HG03159 (cell line): Measurements from ENCODE around the gene CFAP54.
"Not testable (repeated sequence)": the region's sequence is repeated elsewhere in the genome, so short reads cannot be mapped to it uniquely, and the experiment has no call there.

Source experiments
- ATAC-seq: cut with Tn5 transposase; IDR thresholded peaks from one replicate; pipeline ENCODE4 v1.9.1; 2021; ENCODE audit warnings: mild to moderate bottlenecking, moderate library complexity; ENCODE audit not compliant: unreplicated experiment

Gene CFAP54

GRCh38 chr12:96719660-96720362 lies 230.4 kb downstream of the CFAP54 start:
- ATAC-seq, result peak; percentile 93

DNA sequence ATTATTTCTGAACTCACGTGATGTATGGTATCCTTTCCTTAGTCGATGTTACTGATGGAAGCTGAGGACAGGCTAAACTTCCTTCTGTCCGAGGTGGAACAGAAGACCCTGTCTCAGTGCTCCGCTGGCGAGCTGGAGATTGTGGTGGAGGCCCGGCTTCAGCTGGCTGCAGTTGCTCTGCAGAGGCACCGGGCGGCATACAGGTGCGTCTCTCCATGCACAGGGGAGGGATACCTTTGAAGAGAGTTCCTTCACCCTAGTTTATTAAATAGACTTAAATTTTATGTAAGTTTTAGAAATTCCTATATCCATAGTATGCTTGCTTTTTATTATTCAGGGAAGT lies 231.0 kb downstream of the CFAP54 start:
- ATAC-seq, result peak; percentile 77

GRCh38 chr12:96729466-96729865 lies 240.1 kb downstream of the CFAP54 start:
- not testable (repeated sequence) for ATAC-seq

DNA sequence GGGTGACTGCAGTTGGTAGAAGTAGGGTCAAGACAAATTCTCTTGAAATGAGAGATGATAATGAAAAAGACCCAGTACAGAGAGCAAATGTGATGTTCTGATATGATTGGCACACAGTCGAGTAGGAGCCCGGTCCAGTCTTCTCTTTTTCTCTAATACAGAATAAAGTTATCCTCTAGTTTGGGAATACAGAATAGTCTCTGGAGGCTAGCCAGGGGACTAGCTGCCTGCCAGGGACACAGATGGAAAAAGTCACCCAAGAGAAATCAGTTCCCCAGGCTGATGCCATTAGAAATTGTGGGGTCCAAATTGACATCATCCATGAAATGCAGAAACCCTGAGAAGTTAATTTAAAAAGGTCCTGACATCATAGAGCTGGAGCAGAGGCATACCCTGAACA lies 240.5 kb downstream of the CFAP54 start:
- ATAC-seq, result no peak

GRCh38 chr12:96743606-96744005 lies 254.2 kb downstream of the CFAP54 start:
- ATAC-seq, result no peak

DNA sequence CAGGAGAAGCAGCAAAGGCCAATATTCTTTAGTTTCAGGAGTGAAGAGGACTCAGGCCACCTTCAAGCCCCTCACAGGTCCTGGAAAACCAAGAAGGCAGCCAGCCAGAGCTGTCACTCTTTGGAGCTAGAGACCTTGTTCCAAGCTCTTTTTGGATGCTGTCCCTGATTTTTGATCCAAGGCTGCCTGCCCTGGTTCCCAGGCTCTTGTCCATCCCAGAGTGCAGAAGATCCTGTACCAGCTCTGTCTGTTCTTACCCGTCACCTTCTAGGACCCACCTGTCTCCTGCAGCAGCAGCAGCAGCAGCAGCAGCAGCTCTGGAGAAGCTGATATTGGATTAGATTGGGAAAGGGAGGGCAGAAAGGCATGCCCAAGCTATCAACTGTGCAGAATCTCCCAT lies 260.6 kb downstream of the CFAP54 start:
- ATAC-seq, result no peak

DNA sequence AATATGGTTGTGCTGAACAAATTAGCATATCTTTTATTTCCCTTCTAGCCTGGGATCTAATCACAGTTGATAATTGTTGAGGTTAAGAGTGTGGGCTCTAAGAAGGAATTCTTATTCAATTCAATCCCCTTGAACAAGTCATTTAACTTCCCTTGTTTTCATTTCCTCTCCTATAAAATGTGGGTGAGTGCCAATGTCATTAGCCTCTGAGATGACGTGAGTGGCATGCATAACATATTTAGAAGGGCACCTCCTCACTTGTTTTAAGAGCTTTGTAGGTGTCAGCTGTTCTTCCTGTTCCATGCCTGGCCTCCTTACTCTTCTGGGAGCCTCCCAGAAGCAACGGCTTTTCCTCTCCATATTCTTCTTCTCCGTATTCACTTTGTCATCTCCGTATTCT lies 262.2 kb downstream of the CFAP54 start:
- ATAC-seq, result no peak

GRCh38 chr12:96752211-96752610 lies 262.8 kb downstream of the CFAP54 start:
- no peak for ATAC-seq

- no peak for ATAC-seq
These were observed 276.9 kb downstream of the CFAP54 start for GRCh38 chr12:96766232-96766631.

GRCh38 chr12:96769400-96769799 lies 280.0 kb downstream of the CFAP54 start:
- no peak for ATAC-seq

GRCh38 chr12:96770219-96771102 lies 281.1 kb downstream of the CFAP54 start:
- no peak for ATAC-seq

- ATAC-seq, result no peak
These were observed 283.7 kb downstream of the CFAP54 start for GRCh38 chr12:96773031-96773430.

DNA sequence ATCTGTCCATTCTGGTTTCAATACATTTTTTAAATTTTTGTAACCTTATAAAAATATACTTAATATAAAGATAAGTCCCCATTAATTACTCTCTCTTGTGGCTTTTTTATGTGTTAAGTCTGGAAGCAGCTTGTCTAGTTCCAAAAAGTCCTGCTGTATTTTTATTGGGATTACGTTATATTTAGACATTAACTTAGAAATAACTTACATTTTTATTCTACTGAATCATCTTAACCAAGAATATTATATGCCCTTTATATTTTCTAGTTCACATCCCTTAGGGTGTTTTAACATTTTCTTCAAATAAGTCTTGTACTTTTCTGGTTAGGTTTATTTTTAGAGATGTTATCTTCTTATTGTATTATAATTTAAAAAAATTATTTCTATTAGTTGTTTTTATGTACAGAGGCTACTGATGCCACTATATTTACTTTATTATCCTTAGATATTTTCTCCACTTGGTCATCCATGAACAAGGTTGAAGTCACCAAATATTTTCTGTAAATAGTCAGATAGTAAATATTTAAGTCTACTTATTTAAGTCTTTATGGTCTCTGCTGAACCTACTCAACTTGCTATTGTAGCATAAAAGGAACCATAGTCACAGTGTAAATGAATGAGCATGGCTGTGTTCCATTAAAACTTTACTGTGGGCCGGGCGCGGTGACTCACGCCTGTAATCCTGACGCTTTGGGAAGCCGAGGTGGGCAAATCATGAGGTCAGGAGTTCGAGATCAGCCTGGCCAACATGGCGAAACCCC lies 285.3 kb downstream of the CFAP54 start:
- no peak for ATAC-seq

- ATAC-seq, result no peak
These were observed 287.5 kb downstream of the CFAP54 start for GRCh38 chr12:96776908-96777307.

DNA sequence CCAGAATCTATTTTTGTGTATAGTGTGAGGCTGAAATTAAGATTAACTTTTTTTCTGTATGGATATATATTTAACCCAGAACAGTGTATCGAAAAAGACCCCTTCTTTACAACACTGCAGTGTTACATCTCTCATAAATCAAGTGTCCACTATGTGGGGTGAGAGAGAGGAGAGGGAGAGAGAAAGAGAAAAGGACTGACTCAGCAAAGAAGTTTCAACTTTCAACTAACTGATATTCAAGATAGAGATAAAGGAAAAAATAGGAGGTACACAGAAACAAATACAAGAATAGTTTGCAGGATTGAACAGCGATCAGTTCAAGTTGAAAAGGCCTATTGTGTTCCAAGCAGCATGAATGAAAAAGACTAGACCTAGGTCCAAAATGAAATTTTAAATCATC lies 291.0 kb downstream of the CFAP54 start:
- ATAC-seq, result no peak

GRCh38 chr12:96786791-96787190 lies 297.4 kb downstream of the CFAP54 start:
- ATAC-seq, result no peak

DNA sequence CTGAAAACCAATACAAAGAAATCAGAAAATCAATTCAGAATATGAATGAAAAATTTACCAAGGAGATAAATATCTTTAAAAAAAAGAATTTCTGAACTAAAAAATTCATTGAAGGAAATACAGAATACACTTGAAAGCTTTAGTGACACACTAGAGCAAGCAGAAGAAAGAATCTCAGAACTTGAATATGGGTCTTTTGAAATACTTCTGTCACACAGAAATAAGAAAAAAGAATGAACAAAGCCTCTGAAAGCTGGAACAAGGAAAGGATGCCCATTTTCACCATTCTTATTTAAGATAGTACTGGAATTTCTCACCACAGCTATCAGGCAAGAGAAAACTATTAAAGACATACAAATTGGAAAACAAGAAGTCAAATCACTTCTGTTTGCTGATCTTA lies 314.6 kb downstream of the CFAP54 start:
- ATAC-seq, result no peak

DNA sequence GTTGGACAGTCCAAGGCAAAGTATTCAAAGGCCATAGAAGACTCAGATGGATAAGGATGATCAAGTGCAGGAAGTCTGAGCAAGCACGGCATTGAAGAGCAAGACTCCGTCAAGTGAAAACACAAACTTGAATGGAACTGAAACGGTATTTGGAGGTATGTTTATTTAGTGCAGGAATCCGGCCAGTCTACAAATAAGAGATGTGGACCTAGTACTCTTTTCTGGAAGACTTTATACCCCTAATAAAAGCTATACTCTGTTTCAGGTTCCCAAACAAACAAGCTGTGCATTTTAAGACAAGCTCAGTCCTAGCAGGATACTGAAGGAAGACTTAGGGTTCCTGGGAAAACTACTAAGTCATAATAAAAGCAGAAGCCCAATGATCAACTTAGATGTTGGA lies 316.9 kb downstream of the CFAP54 start:
- no peak for ATAC-seq

GRCh38 chr12:96807741-96808140 lies 318.4 kb downstream of the CFAP54 start:
- ATAC-seq, result no peak

- ATAC-seq, result no peak
These were observed 319.2 kb downstream of the CFAP54 start for GRCh38 chr12:96808587-96808986.

DNA sequence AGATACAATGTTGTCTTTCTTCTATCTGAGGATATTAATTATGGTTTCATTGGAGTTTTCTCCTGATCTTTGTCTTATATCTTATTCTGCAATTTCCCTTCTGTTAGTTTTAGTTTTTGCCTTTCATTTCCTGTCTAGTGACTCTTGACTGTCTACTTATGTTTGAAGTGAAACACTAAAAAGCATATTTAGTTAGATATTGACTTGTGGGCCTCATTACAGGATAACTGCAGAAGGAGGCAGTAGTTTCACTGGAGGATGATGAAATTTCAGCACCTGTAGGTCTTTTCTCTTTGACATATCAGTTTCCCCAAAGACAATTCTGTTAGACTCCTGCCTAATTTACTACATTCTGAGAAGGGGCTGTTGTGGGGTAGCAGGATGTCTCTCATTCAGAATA lies 320.1 kb downstream of the CFAP54 start:
- ATAC-seq, result no peak

- ATAC-seq, result no peak
These were observed 320.7 kb downstream of the CFAP54 start for GRCh38 chr12:96810057-96810456.
